ENCODE data around the gene NUMA1.
A peak's percentile ranks its signal among the peaks of the same experiment; 100 is the strongest.

The NUMA1 gene

GRCh38 chr11:72080326-72081183 is at the start of gene NUMA1, which contains the start of gene LRRC51:
NUMA1 (minus strand) TSS chr11:72080542; CDS start chr11:72035943, 44,599 bp downstream.
LRRC51 (plus strand) TSS chr11:72080850; CDS start chr11:72089084, 8,234 bp downstream.
- DNase-seq: peak; percentile 75 to 100 (median 99)

- no peak for DNase-seq
These were observed 49.0 kb upstream of the NUMA1 start for GRCh38 chr11:72129381-72129780.

GRCh38 chr11:72127923-72128322 is 47.6 kb upstream of the NUMA1 start:
- no peak for DNase-seq

- DNase-seq: no peak
These were observed 45.6 kb upstream of the NUMA1 start for GRCh38 chr11:72125956-72126355.

DNA sequence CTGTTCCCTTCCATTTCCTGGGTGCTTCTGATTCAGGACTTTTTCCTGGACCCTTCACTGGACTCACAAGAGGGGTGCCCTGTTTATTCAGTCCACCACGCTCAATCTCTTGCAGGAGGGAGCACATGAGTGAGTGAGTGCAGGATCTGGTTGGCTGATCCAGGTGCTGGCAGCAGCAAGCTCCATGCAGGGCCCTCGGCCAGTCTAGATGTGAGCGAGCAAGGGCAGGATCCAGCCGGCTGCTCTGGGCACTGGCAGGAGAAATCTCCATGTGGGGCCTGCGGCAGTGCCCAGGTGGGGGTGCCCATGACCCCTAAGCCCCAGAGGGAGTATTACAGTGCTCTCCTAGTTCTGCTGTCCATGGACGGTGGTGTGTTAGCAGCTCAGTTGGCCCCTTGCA is 43.7 kb upstream of the NUMA1 start:
- no peak for DNase-seq

DNA sequence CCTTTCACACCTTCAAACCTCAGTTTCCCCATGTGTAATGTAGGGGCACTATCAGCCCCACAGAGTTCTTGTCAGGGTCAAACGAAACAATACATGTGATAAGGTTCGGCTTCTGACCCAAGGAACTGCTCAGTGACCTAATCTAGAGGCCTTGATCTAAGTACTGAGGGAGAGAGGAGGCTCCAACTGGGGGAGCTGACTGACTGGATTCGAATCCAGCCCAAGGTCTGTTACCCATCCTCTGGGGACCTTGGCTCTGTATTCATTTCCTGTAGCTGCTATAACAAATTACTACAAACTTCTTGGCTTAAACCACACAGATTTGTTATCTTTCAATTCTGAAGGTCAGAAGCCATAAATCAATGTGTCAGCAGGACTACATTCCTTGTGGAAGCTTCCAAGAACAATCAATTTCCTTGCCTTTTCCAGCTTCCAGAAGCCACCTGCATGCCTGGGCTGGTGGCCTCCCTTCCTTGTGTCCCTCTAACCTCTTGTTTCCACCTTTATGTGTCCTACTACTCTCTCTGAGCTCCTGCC is 42.8 kb upstream of the NUMA1 start:
- DNase-seq: no peak

DNA sequence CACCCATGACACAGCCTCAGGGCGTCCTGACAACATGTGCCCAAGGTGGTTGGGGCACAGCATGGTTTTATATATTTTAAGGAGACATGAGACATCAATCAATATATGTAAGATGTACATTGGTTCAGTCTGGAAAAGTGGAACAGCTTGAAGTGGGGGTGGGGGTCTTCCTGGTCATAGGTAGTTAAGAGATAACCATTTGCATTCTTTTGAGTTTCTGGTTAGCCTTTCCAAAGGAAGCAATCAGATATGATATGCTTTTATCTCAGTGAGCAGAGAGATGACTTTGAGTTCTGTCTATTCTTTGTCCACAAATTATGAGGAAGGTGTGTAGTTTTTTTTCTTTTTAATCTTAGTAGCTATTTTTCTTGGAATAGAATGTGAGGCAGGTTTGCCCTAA is 42.3 kb upstream of the NUMA1 start:
- DNase-seq: no peak

DNA sequence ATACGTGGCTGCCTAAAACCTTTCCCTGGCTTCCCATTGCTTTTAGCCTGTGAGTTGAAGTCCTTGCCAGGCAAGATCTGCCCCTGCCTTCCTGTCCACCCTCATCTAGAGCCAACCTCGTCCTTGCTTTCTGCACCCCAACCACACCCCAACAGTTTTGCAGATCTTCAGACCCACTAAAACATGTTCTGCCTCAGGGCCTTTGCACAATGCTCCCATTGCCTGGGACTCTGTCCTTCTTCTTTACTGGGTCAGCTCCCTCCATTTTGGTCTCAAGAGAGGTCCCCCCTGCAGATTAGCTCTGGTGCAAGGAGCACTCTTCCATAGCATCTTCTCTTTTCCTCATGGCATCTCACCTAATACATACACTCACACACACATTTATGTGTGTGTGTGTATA is 40.6 kb upstream of the NUMA1 start:
- no peak for DNase-seq

GRCh38 chr11:72119198-72119597 is 38.9 kb upstream of the NUMA1 start:
- no peak for DNase-seq

DNA sequence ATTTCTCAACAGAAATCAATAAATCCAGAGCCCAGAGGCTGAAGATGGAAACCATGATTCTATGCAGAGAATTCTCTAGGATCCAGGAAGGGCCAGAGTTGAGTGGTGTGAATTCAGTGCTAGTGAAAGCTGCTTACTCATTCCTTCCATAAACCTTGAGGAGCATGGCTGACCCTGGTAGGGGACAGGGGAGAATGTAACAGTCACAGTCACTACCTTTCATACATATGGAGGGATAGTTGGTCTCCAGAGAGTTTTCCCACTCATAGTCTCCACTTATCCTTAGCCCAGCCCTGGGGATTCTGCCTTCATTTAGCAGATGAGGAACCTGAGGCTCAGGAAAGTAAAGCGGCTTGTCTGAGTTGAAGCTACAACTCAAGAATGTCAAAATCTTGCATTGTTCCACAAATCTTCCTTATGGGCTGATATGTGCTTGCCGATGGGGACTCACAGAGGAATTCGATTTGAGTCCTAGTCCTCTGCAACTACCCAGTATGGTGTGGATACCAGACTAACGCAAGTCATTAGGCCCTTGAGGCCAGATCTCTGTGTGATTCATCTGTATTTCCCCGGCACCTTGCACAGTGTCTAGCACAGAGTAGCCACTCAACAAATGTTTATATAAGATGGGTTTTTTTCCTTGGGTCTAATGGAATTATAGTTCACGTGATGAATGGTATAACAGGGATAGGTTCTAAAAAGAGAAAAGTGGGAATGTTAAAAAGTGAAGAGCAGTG is 35.8 kb upstream of the NUMA1 start:
- no peak for DNase-seq

DNA sequence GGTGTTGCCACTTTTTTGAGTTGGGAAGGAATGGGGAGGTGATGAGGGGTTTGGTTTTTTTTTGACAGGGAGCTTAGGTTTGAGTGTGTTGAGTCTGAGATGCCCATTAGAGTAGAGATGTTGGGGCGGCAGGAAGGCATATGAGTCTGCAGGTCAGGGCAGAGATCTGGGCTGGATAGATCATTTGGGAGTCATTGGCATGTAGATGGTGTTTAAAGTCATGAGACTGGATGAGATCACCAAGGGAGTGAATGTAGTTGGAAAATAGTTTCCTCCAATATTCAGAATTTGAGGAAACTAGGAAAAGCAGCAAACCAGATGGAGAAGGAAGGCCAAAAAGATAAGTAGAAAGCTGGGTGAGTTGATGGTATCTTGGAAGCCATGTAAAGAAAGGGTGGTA is 34.2 kb upstream of the NUMA1 start:
- DNase-seq: no peak

- DNase-seq: no peak
These were observed 32.9 kb upstream of the NUMA1 start for GRCh38 chr11:72112978-72113808.

DNA sequence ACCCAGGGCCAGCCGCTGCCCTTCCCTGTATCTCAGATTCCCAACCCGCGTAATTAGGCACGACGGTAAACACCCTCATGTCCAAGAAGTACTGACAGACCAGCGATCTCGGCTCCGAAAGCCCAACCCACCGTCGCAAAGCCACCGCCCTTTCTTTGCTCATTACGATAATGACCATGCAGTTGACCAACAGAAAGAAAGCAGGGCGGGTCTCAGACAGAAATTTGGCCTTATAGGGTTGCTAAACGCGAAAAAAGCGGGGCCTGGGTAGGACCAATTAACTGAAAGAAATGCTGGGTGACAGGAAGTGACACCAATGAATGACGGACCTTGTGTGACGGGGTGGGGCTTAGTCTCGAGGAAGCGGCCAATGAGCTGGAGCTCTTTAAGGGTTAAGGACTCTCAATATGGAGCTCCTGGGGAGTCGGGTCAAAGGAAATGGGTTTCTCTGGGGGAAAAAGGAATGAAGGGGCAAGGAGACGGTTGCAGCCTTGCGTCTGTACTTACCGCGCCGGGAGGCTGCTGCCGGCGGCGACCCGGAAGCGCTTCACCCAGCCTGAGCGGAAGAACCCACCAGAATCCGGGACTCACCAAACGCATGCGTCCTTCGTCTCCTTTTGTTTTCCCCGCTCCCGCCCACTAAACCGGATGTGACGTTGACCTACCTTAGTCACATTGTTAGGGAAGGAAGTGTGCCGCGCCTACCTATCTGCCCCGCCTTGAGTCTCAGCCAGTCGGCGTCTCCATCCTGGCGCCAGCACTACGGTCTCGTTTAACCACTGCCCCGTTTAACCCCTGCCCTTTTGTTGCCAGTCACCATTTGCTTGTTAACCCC is 32.0 kb upstream of the NUMA1 start, which contains the start of gene ANAPC15:
Gene ANAPC15 (minus strand): TSS at position 553 of the 835 bp plus-strand sequence. CDS start 1,419 bp downstream, outside the sequence.
- DNase-seq: peak; percentile 80 to 100 (median 97)

GRCh38 chr11:72111300-72112142 is 31.2 kb upstream of the NUMA1 start:
- DNase-seq: no peak

- no peak for DNase-seq
These were observed 25.5 kb upstream of the NUMA1 start, which contains the start of gene TOMT for GRCh38 chr11:72105888-72106287. TOMT (plus strand) TSS chr11:72105924; CDS start chr11:72105952, 28 bp downstream.

- no peak for DNase-seq
These were observed 23.4 kb upstream of the NUMA1 start for GRCh38 chr11:72103754-72104167.

GRCh38 chr11:72102946-72103753 is 22.8 kb upstream of the NUMA1 start, which contains the start of gene LAMTOR1:
LAMTOR1 (minus strand) TSS chr11:72103297; CDS start chr11:72103224, 73 bp downstream.
- peak; percentile 90 to 100 (median 98) for DNase-seq

GRCh38 chr11:72102631-72102945 is 22.2 kb upstream of the NUMA1 start:
- DNase-seq: no peak

Measured in anterior cingulate cortex (tissue), 58 donors.